Immature natural killer cell (primary cell): Measurements from ENCODE around the gene IL15. TPM values are rescaled to one million over a fixed set of nuclear protein-coding genes. Genes with fewer than 3 reads are reported as not detected.

Source experiments
- DNase-seq, 3 donors: peaks; one replicate each; pipeline ENCODE4 v3.0.0; 2022; ENCODE audit warnings: mixed read lengths in 1 of 3
- H3K27ac Mint-ChIP-seq, 6 donors: one replicate each; pipeline ENCODE4 v1.8.0; 2020; ENCODE audit warnings: mixed read lengths in 6 of 6, mild to moderate bottlenecking in 5 of 6, inconsistent platforms in 4 of 6, moderate library complexity in 3 of 6
- H3K27me3 Mint-ChIP-seq, 3 donors: one replicate each; pipeline ENCODE4 v1.8.0; 2020 to 2021; ENCODE audit warnings: low read depth in 3 of 3, mild to moderate bottlenecking in 3 of 3, mixed read lengths in 3 of 3, moderate library complexity in 3 of 3, inconsistent platforms in 1 of 3
- H3K36me3 Mint-ChIP-seq, 3 donors: one replicate each; pipeline ENCODE4 v1.8.0; 2020; ENCODE audit warnings: mixed read lengths in 3 of 3, inconsistent platforms in 2 of 3, mild to moderate bottlenecking in 2 of 3
- H3K4me1 Mint-ChIP-seq, 2 donors: one replicate each; pipeline ENCODE4 v1.8.0; 2020; ENCODE audit warnings: inconsistent platforms in 2 of 2, mild to moderate bottlenecking in 2 of 2, mixed read lengths in 2 of 2, moderate library complexity in 1 of 2
- H3K4me3 Mint-ChIP-seq, 5 donors: one replicate each; pipeline ENCODE4 v1.8.0; 2020; ENCODE audit warnings: mild to moderate bottlenecking in 5 of 5, mixed read lengths in 5 of 5, inconsistent platforms in 3 of 5, moderate library complexity in 3 of 5
- H3K9me3 Mint-ChIP-seq, 6 donors: one replicate each; pipeline ENCODE4 v1.8.0; 2020; ENCODE audit warnings: mild to moderate bottlenecking in 6 of 6, mixed read lengths in 6 of 6, inconsistent platforms in 4 of 6, moderate library complexity in 3 of 6
- polyA plus RNA-seq, 3 donors: library from polyadenylated mRNA; unstranded; fragments of 300-500 nt; fragmentation: Illumina TruSeq; gene quantifications; one replicate each; pipeline ENCODE4 v1.2.3, GENCODE V29; 2021

The IL15 gene
- polyA plus RNA-seq, 3 donors from 2014 or later, result 4.0 to 6.0 (median 5.3) TPM

GRCh38 chr4:141772838-141773237, 136.5 kb downstream of the IL15 start:
- peak overlapping the region in 3 of 5 donors; percentile 6 to 64 (median 14) for H3K4me3 Mint-ChIP-seq
- peaks cover 0 to under 1% (median 0%) of the 10 kb centered on the region in 3 donors for H3K27me3 Mint-ChIP-seq
- H3K36me3 Mint-ChIP-seq, result no peaks in the 10 kb centered on the region
- peak overlapping the region in 1 of 6 donors; percentile 60 for H3K27ac Mint-ChIP-seq
- DNase-seq, result no peak
- H3K4me1 Mint-ChIP-seq, result peaks cover 18 to 22% of the 10 kb centered on the region in 2 donors
- no peaks in the 10 kb centered on the region for H3K9me3 Mint-ChIP-seq

GRCh38 chr4:141782205-141782604, 145.8 kb downstream of the IL15 start:
- no peaks in the 10 kb centered on the region for H3K4me1 Mint-ChIP-seq
- H3K27me3 Mint-ChIP-seq, result no peaks in the 10 kb centered on the region
- no peak for DNase-seq
- H3K9me3 Mint-ChIP-seq, result peaks cover 0 to 6% (median under 1%) of the 10 kb centered on the region in 6 donors
- H3K27ac Mint-ChIP-seq, result no peak overlapping the region
- H3K36me3 Mint-ChIP-seq, result no peaks in the 10 kb centered on the region
- no peak overlapping the region for H3K4me3 Mint-ChIP-seq
